ENCODE data around the gene AVPR2.

Gene AVPR2

GRCh38 chrX:153871451-153871850, 33.0 kb upstream of the AVPR2 start:
- DNase-seq (ENCODE audit: low read depth) = no peak

DNA sequence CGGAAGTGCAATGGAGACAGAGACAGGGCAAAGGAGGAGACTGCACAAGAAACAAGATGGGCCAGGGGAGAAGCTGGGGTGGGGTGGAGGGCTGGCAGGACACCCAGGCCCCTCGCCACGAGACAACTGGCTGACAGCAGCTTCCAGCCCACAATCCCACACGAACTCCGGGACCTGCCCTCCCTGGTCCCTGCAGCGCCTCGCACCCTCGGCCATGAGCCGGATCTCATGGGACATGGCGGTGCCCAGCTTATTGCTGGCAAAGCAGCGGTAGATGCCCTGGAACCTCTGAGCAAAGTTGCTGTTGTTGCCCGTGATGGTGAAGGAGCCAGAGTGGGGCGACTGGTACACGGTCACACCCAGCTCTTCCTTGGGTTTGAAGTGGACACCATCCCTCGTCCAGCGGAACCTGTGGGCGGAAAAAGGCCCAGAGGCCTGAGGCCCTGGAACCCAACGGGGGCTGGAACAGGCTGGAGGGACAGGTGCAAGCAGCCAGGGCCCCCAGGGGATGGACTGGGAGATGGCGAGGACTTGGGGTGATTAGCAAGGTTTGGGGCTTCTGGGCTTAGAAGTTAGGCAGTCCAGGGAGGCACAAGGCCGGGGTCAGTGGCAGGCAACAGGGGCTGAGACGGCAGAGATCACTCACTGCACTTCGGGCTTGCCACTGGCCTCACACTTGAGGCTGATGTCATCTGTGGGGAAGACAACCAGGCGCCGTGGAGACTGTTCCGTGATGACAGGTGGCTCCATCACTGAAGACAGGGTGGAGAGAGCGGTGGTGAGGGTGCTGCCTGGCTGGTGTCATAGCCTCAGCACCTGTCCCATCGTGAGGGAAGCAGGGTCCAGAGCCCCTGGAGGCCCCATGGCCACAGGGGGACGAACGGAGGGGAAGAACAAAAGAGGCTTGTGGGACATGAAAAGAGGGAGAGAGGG, 32.3 kb upstream of the AVPR2 start:
- DNase-seq (ENCODE audit: low read depth) = no peak

GRCh38 chrX:153873282-153874084, 31.0 kb upstream of the AVPR2 start:
- no peak for DNase-seq (ENCODE audit: low read depth)

- no peak for DNase-seq (ENCODE audit: low read depth)
Measured at GRCh38 chrX:153874085-153874365, 30.4 kb upstream of the AVPR2 start.

GRCh38 chrX:153874366-153875125, 29.9 kb upstream of the AVPR2 start:
- peak; percentile 16 for DNase-seq (ENCODE audit: low read depth)

DNA sequence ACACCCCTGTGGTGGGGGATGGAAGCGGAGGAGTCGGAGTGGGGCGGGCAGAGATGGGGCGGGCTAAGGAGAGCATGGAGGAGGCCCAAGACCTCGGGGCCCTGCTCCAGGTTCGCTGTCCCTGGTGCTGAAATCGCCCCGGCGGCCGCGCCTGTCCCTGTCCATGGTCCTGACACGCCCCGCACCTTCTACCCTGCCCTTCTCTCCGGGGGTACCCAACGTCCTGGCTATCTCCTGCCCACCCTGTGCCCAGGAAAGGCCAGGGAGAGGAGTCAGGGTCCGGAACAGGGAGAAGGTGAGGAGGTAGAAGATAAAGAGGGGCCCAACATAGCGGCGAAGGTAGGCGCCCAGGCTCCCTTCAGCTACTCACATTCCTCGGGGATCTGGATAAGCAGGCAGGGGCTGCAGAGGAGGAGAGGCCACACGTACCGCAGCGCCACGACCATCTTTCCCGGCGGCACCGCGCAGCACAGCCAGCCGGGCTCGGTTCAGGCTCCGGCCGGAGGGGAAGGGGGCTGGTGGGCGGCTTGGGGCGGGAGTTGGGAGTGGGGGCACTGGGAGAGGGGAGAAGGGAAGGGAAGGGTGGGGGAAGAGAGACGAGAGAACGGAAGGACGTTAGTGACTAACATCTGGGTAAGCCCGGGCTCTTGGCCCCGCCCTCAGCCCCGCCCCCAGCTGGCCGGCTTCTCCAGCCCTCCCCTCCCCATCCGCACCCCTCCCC, 28.9 kb upstream of the AVPR2 start:
- DNase-seq (ENCODE audit: low read depth) = peak; percentile 13

DNA sequence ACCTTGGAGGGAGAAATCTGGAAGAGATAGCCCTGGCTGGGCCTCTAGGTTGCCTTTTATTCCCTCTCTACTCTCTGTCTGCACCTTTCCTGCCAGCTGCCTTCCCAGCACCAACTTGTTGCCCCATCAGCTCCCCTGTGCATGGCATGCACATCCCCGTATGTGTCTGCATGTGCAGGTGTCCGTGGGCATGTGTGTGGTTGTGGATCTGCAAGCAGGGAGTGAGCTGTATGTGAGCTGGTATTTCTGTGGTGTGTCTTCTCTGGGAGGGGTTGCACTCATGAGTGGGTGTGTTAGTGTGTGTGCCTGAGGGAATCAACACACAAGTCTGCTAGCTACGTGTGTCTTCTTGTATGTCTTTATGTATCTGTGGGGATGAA, 28.4 kb upstream of the AVPR2 start:
- DNase-seq (ENCODE audit: low read depth) = no peak

GRCh38 chrX:153877571-153878261, 26.8 kb upstream of the AVPR2 start:
- no peak for DNase-seq (ENCODE audit: low read depth)

- no peak for DNase-seq (ENCODE audit: low read depth)
Measured at GRCh38 chrX:153878345-153878744, 26.1 kb upstream of the AVPR2 start.

DNA sequence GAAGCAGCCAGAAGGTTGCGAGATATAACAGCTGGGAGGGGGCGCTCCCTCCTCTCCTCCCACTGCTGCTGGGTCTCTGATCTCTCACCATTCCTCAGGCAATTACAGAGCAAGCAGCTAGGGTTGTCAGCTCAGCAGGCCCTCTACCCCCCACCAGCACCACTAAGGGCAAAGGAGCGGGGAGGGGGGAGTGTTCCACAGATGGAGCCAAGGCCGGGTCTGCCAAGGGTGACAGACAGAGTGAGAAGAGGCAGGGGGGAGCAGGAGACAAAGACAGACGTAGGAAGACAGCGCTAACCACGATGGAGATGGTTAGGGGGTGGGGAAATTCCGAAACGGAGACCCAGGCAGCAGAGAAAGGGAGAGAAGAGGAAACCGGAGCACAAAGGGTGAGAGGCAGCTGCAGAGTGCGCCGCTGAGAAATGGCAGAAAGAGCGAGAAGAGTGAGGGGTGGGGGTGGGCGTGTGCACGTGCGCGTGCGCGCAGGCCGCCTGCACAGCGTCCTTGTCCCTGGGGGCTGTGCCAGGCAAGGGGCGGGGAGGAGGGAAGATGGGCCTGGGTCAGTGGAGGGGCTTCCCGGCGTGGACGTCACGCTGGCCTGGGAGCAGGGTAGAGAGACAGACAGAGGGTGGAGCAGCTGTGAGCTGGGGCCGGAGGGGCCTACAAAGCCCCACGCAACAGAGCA, 25.4 kb upstream of the AVPR2 start:
- DNase-seq (ENCODE audit: low read depth) = no peak

DNA sequence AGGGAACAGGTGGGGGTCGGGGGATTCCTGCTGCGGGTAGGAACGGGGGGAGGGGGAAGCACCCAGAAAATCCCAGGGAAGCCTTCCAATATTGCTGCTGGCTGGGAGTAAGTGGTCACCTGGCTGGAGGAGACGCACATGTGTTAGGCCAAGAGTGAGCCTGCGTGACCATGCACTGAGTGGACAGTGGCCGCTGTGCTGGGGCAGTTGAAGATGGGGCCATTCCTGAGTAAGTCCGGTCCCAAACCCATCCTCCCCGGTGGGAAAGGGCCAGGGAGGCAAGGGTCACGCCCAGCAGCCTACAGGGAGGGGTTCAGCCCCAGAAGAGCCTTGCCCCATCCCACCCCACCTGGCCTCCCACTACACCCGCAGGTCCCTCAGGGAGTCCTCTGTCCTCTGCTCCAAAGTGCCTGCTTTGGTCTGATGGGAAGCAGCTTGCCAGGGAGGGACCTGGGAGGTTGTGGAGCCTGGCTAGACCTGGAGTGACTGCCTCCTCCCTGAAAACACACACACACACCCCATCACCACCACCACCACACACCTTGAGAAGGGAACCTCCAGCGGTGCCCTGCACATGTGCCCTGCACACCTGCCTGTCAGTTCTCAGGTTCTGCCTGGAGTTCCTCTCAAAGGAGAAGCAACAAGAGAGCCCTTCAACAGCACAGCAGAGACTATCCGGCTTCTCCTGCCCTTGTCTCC, 24.6 kb upstream of the AVPR2 start:
- no peak for DNase-seq (ENCODE audit: low read depth)

GRCh38 chrX:153880440-153880815, 24.0 kb upstream of the AVPR2 start:
- DNase-seq (ENCODE audit: low read depth) = no peak

- DNase-seq (ENCODE audit: low read depth) = no peak
Measured at GRCh38 chrX:153881281-153881680, 23.2 kb upstream of the AVPR2 start.

- DNase-seq (ENCODE audit: low read depth) = no peak
Measured at GRCh38 chrX:153882086-153882498, 22.4 kb upstream of the AVPR2 start.

DNA sequence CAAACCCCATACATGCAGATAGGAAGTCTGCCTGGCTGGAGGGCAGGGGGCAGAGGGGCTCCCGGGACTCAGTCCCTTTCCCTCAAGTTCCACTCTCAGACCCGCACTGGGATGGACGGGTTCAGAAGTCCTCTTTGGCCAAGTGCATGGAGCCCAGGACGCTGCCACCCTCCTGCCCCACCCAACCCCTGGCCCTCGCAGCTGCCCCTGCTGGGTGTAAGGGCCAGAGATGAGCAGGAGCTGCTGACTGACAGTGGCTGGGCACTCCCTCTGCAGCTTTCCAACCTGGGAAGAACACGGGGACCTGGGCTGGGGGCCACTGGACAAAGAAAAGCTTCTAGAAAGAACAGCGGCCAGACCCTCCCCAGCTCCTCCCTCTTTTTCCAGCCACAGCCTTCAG, 21.9 kb upstream of the AVPR2 start:
- no peak for DNase-seq (ENCODE audit: low read depth)

- DNase-seq (ENCODE audit: low read depth) = no peak
Measured at GRCh38 chrX:153883163-153883843, 21.2 kb upstream of the AVPR2 start.

DNA sequence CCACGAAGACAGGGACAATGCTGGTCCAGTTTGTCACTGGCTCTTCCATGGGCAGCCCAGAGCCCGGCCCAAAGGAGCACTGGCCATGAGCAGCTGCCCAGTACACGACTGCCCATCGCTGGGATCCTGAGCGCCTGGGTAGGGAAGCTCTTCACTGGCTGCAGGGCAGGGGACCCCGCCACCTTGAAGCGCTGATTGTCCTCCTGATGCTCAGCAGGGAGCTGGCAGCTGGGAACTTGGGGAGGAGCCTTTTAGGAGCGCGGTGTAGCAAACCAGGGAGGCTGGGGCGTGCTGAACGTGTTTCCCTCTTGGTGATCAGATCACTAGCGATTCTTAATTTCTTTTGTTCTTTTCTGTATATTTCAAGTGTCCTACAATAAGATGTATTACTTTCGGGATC, 20.3 kb upstream of the AVPR2 start:
- DNase-seq (ENCODE audit: low read depth) = no peak

GRCh38 chrX:153884590-153884989, 19.9 kb upstream of the AVPR2 start:
- no peak for DNase-seq (ENCODE audit: low read depth)

GRCh38 chrX:153885208-153885787, 19.2 kb upstream of the AVPR2 start:
- no peak for DNase-seq (ENCODE audit: low read depth)
